SK-N-SH (cell line): Measurements from ENCODE around the gene TROAP.

Experiments used
- CTCF ChIP-seq: fragments of 200-600 bp; sonication (generic); IDR thresholded peaks from 2 replicates; pipeline ENCODE4 v1.6.1; 2017; ENCODE audit warnings: antibody characterized with exemption, mild to moderate bottlenecking, moderate library complexity
- FOSL2 ChIP-seq: IDR thresholded peaks from 2 replicates; pipeline ENCODE4 v1.4.0; 2012; ENCODE audit warnings: low read depth, mild to moderate bottlenecking, moderate library complexity, borderline replicate concordance
- FOXJ3 ChIP-seq: sonication (generic); formaldehyde crosslinking; IDR thresholded peaks from 2 replicates; pipeline ENCODE4 v1.5.1; 2020; ENCODE audit warnings: mild to moderate bottlenecking, missing genetic modification reagents
- GABPA ChIP-seq: IDR thresholded peaks from 2 replicates; pipeline ENCODE4 v1.4.0; 2012; ENCODE audit warnings: low read depth, mild to moderate bottlenecking
- IRF3 ChIP-seq: fragments of 150-350 bp; IDR thresholded peaks from 2 replicates; pipeline ENCODE4 v1.6.1; 2016; ENCODE audit warnings: mild to moderate bottlenecking, low read depth, low read length

- TF ChIP-seq FOXJ3 (CRISPR knock-in tag) (no peak), CTCF (no peak), GABPA (no peak), FOSL2 (no peak), IRF3 (no peak)
Observed at GRCh38 chr12:49309386-49309785, 13.7 kb upstream of the TROAP start.
